Stimulated activated CD8-positive, alpha-beta memory T cell treated with anti-CD3 and anti-CD28 coated beads, Interleukin-15, amount 100 ng/mL, for 48 hours (primary cell): Measurements from ENCODE around the gene SLC41A1.

Experiments used
- DNase-seq, 2 donors: peaks; one replicate each; pipeline ENCODE4 v3.0.0-alpha.2; 2020; ENCODE audit warnings: low read depth in 2 of 2

Gene SLC41A1

DNA sequence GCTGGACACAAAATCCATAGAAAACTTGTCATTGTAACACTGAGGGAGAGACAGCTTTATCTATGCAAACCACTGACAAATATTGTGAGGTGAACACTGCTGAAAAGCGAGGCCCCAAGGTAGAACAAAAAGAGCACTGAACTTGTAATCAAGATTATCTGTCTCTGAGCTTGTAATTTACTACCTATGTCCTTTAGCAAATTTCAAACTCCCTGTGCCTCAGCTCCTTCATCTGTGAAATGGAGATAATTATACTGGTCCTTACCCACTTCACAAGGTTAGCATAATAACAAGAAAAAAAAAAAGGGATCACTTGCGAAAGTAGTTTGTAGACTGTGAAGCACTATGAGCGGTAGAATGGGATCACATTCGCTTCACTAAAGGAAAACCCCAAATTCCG is 58.1 kb downstream of the SLC41A1 start:
- no peak for DNase-seq

DNA sequence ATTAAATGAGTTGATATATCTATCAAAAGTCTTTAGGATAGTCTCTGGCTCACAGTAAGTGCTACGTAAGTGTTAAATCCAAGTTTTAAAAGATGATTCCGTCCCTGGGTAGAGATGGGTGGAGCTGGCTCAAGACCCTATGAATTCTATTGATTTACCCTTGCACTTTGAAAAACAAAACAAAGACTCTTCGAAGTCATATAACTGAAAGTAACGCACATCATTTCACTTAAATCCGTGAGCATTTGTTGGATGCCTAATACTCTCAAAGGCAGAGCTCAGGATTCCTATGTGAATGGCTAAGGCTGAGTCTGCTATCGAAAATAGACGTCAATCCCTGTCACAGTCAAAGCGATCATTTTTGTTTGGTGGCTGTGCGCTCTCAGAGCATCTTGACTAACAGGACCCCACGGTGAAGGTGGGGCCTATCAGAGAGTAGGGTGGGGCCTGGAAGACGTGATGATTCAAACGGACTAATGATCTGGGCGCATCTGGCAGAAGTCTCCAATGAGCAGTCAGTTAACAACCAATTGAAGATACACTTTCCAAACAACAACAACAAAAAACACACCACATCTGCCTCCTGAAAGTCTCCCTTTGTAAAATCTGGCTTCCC is 61.9 kb downstream of the SLC41A1 start:
- no peak for DNase-seq

DNA sequence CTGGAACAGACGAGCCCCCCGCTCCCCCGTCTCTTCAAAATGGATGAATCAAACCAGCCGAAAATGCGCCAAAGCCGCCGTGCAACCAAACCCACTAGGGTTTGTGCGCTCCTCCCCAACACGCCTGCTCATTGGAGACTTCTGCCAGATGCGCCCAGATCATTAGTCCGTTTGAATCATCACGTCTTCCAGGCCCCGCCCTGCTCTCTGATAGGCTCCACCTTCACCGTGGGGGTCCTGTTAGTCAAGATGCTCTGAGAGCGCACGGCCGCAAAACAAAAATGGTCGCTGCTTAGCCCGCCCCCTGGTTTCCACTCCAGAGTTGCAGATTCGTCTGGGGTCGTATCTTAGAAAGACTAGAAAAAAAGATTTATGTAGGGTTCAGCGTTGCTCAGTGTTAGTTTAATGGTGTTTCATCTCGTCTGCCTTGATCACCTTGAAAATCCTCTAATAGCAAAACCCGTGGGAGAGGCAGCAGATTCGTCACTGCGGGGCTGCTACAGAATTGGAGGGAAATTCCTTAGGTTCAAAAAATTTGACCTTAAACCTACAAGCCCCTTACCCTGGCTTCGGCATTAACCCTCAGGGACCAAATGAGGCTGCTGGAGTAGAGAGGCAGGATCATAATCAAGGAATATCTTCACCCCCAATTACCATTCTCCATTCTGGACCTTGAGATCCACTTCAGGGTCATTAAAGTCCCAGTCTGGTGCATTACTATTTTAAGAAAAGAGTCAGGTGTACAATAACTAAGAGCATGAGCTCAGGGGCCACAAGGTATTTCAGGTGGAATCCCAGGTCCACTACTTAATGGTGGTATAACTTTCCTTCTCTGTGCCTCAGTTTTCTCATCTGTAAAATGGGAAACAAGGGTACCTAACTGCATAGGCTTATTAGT is 62.6 kb downstream of the SLC41A1 start, which contains the start of gene NUCKS1:
TSS of gene NUCKS1 (minus strand) at position 45 of the 898 bp plus-strand sequence. CDS start 209 bp downstream, outside the sequence.
- peak; percentile 93 to 94 for DNase-seq

- peak; percentile 97 to 98 for DNase-seq
Observed at GRCh38 chr1:205749234-205750137, 63.5 kb downstream of the SLC41A1 start.

DNA sequence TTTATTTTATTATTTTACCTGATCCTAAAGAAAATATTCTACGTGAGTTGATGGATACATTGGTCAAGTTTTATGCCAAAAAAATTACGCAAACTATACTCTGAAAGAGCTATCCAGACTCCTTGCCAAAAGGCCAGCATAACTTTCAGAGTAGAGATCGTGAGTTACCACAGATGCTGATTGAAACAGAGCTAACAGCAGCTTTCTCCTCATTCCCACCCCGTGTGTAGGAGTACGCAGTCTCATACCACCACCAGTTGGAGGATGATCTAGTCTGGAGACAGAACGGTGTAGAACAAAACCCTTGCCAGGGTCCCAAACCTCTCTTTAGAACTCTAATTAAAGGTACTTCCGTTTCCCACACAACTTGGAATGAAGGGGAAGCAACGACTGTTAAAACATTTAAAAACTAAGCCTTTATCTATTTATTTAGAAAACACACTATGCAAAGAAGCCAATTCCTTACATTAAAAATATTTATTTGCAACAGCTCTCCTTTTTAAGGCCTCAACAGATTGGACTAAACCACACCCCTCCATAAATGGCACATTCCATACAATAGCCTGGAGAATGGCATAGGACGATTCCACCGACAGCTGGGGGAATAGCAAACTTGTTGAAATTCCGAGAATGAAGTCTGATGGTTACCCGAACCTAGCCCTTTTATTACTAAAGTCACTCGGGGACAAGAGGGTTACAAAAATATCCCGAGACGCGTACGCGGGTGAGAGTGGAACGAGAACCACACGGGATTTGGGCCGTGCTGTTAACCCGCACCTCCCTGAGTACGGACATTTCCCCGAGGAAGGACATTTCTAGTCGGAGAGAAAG is 64.4 kb downstream of the SLC41A1 start:
- peak in 1 of 2 donors; percentile 30 for DNase-seq

- no peak for DNase-seq
Observed at GRCh38 chr1:205746757-205747412, 66.1 kb downstream of the SLC41A1 start.

- no peak for DNase-seq
Observed at GRCh38 chr1:205744403-205744802, 68.6 kb downstream of the SLC41A1 start.

DNA sequence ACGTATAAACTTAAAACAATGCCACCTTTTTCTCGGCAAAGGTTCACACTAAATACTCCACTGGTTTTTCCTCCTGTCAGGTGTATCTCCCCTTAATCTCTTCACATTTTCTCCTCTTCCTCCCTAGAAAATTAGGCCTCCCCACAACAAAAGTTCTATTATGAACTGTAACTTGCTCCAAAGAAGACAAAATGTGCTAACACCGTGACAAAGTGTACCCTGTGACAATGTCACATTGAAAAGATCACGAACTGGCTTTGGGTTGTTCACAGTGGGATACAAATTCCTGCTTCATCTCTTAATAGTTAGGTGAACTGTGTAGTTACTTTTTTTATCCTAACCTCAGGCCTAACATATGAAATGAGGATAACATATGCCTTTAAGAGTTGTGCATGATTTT is 69.0 kb downstream of the SLC41A1 start:
- DNase-seq, result no peak

- DNase-seq, result no peak
Observed at GRCh38 chr1:205741681-205742080, 71.3 kb downstream of the SLC41A1 start.

DNA sequence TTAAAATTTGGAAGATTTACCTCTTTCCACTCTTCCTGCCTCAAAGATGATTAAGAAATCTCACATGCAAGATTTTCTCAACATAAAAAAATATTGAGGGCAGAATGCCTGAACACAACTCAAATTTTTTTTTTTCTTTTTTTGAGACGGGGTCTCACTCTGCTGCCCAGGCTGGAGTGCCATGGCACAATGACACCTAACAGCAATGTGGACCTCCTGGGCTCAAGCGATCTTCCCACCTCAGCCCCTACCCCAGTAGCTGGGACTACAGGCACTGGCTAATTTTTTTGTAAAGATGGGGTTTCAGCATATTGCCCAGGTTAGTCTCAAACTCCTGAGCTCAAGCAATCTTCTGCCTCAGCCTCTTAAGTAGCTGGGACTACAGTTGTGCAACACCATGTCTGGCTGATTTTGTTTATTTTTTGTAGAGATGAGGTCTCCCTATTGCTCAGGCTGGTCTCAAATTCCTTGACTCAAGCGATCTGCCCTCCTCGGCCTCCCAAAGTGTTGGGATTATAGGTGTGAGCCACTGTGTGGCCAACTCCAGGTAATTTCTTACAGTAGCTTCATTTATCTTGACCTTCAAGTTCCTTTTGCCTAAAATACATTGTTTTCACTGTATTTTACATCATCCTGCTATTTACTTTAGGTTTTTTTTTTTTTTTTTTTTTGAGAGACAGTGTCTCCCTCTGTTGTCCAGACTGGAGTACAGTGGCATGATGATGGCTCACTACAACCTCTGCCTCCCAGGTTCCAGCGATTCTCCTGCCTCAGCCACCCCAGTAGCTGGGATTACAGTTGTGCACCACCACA is 73.4 kb downstream of the SLC41A1 start:
- no peak for DNase-seq
